Measurements from ENCODE around the gene TGFBI.

TGFBI gene

DNA sequence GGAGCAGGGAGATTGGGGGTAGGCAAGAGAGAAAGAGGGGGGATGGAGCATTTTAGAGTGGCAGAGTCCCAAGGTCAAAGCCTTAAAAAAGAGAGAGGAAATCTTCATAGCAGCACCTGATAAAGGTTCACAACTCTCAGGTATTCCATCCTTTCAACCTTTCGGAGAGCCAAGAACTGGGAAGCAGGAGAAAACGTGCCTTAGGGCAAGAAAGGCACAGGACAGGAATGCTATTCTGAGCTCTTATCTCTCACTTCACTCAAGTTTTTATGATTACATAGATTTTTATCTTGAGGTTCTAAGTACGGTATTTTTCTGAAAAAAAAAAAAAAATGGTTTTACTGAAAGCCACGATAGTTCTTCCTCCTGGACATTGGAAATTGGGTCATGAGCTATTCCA is 69.4 kb downstream of the TGFBI start:
- H3K4me3 ChIP-seq (ENCODE audit: low read depth, low read length): no peak overlapping the region
- no peak for DNase-seq (ENCODE audit: low read depth)
- TF ChIP-seq, protein P1, sequence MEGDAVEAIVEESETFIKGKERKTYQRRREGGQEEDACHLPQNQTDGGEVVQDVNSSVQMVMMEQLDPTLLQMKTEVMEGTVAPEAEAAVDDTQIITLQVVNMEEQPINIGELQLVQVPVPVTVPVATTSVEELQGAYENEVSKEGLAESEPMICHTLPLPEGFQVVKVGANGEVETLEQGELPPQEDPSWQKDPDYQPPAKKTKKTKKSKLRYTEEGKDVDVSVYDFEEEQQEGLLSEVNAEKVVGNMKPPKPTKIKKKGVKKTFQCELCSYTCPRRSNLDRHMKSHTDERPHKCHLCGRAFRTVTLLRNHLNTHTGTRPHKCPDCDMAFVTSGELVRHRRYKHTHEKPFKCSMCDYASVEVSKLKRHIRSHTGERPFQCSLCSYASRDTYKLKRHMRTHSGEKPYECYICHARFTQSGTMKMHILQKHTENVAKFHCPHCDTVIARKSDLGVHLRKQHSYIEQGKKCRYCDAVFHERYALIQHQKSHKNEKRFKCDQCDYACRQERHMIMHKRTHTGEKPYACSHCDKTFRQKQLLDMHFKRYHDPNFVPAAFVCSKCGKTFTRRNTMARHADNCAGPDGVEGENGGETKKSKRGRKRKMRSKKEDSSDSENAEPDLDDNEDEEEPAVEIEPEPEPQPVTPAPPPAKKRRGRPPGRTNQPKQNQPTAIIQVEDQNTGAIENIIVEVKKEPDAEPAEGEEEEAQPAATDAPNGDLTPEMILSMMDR (IDR thresholded peaks at IDR 0.05; ENCODE audit: control insufficient read depth, extremely low read depth, insufficient read depth): no peak

DNA sequence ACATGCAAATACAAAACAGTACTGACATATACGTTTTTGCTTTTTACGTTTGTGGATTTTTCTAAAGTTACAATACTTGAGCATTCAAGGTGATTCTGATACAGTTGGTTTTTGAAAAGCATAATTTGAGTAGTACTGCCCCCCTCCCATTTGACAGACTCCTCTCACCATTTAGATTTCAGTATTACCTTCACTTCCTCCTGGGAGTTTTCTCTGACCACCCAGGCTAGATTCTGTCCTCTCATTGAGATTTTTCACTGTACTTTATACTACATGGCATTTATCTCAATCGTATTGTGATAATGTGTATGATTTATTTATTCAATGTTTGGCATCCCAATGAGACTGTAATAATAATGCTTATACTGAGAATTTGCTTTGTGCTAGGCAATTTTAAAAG is 71.1 kb downstream of the TGFBI start:
- TF ChIP-seq, protein P1 (IDR thresholded peaks at IDR 0.05; ENCODE audit: control insufficient read depth, extremely low read depth, insufficient read depth): no peak
- DNase-seq (ENCODE audit: low read depth): no peak

DNA sequence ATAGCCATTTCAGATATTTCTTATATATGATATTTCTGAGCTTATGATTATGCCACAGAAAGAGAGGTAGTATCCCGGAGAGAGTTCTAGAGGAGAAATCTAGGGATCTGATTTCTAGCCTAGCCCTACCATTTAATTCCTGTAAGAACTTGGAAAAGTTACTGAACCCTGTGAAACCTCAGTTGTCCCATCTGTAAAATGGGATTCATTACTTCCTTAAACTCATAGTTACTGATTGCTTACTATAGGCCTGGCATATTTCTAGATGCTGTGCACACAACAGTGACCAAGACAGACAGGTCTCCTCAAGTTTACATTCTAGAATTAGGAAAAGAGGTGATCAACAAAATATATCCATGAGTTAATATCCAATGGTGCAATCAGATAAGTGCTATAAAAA is 73.1 kb downstream of the TGFBI start:
- H3K4me3 ChIP-seq (ENCODE audit: low read depth, low read length): no peak overlapping the region
- TF ChIP-seq, protein P1 (IDR thresholded peaks at IDR 0.05; ENCODE audit: control insufficient read depth, extremely low read depth, insufficient read depth): no peak
- no peak for DNase-seq (ENCODE audit: low read depth)

More for the DNA sequence above, 71.1 kb downstream of the TGFBI start:
- no peak overlapping the region for H3K4me3 ChIP-seq (ENCODE audit: low read depth, low read length)

DNA sequence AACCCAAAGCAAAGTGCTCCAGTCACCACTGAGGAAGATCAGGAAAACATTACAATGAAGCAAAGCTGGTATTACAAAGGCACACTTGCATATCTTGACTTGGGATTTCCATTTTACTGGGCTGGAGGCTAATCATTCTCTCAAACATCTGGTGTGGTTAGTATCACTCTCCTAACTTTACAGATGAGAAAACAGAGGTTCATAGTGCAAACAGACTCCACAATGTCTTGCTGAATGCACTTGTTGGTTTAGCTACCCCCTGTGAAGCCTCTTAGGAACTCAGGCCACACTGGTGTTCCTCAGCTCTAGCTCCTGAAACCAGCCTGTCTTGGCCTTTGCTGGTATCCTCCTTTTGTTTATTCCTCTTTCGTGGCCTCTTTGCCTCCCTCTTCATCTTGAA is 74.3 kb downstream of the TGFBI start:
- TF ChIP-seq, protein P1 (IDR thresholded peaks at IDR 0.05; ENCODE audit: control insufficient read depth, extremely low read depth, insufficient read depth): no peak
- H3K4me3 ChIP-seq (ENCODE audit: low read depth, low read length): no peak overlapping the region
- DNase-seq (ENCODE audit: low read depth): no peak

DNA sequence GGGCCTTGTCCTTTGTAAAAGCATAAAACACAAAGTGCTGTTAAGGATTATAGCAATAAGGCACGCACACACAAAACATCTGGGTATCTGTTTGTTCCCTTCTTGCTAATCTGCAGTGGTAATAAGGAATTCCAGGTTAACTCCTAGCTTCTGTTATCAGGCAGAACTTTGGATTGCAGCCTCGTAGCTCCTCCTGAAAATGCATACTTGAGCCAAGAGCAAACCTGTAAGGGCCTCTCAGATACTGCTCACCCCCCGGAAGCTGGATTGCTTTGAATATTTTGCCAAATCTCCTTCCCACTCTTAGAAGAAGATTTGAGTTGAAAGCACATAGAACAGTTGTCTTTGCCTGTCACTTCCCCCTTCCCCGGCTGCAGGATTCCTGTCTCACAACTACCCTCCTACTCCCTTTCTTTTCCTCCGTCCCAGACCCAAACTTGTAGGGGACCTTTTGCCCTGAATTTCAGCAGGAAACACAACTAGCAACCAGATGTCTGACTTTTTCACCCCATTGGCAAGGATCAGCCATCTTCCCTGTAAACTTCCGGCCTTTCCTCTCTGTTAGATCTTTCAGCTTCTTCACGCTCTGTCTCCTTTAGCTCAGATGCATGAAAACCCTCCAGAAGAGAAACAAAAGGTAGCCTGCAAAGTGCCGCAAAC is 75.6 kb downstream of the TGFBI start:
- TF ChIP-seq, protein P1 (IDR thresholded peaks at IDR 0.05; ENCODE audit: control insufficient read depth, extremely low read depth, insufficient read depth): no peak
- no peak for DNase-seq (ENCODE audit: low read depth)
- H3K4me3 ChIP-seq (ENCODE audit: low read depth, low read length): no peak overlapping the region

DNA sequence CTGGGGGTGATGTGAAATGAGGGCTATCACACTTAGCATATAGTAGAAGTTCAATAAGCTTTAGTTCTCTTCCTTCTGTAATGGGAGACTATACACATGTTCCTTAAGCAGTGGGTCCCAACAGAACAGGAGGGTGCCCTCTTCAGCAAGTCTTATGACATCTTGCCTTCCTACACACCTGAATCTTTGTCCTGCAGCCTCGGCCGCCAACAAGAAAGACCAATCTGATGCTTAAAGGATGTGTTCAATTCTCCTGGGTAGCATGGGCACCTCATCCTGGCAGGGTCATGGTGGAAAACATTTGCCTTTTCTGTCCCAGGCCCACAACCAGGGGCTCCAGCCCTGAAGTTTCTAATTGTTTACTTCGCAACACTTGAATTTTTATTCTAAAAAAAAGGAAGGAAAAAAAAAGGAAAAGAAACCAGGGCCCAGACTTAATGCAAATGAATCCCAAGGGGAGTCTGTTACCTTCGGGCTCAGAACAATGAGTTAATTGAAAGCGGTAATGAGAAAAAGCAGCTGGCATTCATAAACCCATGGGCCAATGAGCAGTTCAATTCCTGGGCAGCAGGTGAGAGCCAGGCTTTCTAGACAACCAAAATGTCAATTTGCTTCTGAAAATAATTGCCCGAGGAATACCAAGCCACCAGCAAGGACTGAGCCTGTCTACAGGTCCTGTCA is 77.7 kb downstream of the TGFBI start:
- TF ChIP-seq, protein P1 (IDR thresholded peaks at IDR 0.05; ENCODE audit: control insufficient read depth, extremely low read depth, insufficient read depth): no peak
- no peak for DNase-seq (ENCODE audit: low read depth)
- H3K4me3 ChIP-seq (ENCODE audit: low read depth, low read length): no peak overlapping the region
